GM12865 (cell line): ENCODE data around the gene HLA-F.
A peak's percentile ranks its signal among the peaks of the same experiment; 100 is the strongest.

ENCODE experiments used
- DNase-seq: peaks from one replicate; pipeline ENCODE4 v3.0.0; 2010; ENCODE audit warnings: low read depth
- H3K4me3 ChIP-seq: 2 replicates; pipeline ENCODE4 v1.5.1; 2011; ENCODE audit warnings: mild to moderate bottlenecking, low read depth, low read length, control low read depth
- TF ChIP-seq, protein P1 (sequence below): IDR thresholded peaks from 2 replicates; pipeline ENCODE4 v1.5.1; 2011; ENCODE audit warnings: low read length, control low read depth, low read depth, inconsistent platforms; ENCODE audit not compliant: insufficient read depth; ENCODE audit errors: missing control alignments

HLA-F gene

DNA sequence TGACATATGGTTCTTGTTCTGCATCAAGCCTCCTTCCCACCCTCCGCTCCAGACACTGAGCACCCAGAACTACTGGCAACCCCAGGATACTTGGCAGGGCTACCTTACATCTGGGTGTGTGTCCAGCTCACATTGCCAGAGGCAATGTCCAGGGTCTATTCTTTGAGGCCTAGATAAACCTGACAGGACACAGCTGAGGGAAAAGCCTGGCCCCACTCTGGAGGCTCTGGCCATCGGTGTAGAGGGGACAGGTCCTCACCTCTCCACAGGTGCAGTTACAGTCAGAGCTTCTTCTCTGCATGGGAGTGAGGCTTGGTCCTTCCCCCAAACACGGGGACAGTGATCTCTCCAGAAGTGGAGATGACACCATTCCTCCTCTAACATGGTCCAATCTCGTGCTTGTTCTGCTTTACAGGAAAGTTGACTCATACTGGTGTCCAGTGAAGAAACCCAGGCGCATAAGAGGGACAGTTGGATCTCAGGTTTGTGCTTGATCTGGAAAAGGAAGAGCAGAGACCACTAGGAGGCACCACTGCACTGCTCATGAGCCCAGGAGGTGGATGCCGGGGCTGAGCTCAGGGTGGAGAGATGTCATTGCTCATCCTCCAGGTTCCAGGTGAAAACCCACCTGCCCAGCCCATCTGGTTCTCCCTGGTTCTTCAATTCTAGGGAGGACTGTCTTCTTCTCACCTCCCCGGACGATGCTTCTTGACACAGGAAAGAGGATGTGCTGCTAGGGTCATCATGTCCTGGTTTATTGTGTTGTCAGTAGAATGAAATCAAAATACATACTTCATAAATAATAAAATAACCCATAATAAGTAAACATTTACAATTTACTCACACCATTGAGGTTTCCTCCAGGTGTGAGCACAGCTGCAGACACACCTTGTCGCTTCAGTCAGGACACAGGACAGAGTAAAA lies 14.7 kb downstream of the HLA-F start:
- DNase-seq = peak; percentile 82
- TF ChIP-seq, protein P1, sequence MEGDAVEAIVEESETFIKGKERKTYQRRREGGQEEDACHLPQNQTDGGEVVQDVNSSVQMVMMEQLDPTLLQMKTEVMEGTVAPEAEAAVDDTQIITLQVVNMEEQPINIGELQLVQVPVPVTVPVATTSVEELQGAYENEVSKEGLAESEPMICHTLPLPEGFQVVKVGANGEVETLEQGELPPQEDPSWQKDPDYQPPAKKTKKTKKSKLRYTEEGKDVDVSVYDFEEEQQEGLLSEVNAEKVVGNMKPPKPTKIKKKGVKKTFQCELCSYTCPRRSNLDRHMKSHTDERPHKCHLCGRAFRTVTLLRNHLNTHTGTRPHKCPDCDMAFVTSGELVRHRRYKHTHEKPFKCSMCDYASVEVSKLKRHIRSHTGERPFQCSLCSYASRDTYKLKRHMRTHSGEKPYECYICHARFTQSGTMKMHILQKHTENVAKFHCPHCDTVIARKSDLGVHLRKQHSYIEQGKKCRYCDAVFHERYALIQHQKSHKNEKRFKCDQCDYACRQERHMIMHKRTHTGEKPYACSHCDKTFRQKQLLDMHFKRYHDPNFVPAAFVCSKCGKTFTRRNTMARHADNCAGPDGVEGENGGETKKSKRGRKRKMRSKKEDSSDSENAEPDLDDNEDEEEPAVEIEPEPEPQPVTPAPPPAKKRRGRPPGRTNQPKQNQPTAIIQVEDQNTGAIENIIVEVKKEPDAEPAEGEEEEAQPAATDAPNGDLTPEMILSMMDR = peak; percentile 92
- no peak overlapping the region for H3K4me3 ChIP-seq

DNA sequence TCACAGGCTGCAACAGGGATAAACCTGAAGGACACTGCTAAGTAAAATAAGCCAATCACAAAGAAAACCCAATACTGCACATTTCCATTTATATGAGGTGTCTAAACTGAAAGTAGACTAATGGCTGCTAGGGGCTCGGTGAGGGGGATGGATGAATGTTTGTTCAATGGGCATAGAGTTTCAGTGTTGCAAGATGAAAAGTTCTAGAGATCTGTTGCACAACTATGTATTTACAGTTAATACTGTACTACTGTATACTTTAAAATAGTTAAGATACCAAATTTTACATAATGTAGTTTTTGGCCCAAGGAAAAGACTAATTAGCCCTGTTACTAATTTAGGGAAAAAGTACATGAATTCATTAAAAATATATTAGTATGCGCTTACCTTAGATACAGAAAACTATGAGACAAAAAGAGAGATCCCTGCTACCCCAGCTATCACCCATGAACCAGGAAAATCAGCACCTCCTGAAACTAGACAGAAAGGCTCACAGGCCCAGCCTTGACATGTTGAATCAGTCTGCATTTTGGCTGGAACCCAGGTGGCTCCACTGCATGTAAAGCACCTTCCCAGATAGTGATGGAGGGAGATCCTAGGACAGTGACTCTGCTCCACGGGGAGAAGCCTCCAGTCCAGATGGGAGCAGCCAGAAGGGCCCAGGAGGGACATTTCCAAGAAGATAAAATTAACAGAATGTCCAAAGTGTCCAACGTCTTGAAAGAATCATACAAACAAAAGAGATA lies 16.1 kb downstream of the HLA-F start:
- no peak overlapping the region for H3K4me3 ChIP-seq
- TF ChIP-seq, protein P1 = no peak
- DNase-seq = no peak

DNA sequence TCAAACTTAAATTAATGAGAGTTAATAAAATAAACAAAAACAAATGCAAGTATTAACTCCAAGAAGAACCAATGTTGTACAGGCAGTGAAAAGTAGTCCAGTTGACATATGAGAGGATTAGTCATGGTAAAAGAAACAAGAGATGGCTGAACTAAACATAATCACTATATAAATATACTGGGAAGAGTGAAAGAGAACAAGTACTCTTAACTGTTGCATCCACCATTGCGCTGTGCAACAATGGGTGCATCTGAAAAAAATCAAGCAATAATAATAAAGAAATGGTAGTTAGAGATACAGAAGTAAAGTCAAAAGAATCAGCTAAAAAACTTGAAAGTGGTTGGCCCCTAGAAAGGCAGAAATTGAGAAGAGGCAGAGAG lies 16.6 kb downstream of the HLA-F start:
- TF ChIP-seq, protein P1 = no peak
- DNase-seq = no peak
- H3K4me3 ChIP-seq = no peak overlapping the region

DNA sequence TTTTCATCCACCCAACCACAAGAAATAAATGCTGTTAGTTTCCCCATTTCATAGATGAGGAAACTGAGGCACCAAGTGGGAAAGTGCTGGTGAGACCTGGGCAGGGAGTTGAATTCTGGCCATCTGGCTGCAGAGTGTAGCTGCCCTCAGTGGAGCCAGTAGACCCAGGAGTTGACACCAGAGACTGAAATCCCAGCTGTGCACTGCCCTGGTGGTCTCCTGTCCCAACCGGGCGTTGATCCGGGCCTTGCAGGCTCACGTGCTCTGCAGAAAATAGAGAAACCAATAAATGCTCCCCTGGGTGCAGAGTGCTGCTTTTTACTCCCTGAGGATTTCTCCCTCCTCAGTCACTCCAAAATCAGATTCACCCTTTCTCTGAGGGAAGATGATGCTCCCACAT lies 18.4 kb downstream of the HLA-F start:
- DNase-seq = no peak
- H3K4me3 ChIP-seq = no peak overlapping the region
- TF ChIP-seq, protein P1 = no peak

DNA sequence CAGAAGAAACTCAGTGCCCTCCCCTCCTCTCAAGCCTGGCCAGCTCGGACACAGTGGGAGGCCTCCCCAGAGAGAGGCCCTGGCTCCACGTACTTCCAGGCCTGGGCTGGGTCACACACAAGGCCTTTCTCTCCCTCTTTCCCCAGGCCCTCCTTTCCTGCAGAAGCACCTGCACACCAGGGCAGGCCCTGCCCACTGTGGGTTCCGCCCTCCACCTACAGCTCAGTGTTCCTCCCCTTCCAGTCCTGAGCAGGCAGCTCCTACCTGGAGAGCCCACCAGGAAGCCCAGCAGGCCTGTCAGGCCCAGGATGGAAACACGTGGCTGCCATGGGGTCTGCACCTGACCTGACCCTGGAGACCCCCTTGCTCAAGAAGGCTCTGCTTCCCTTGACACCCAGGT lies 18.9 kb downstream of the HLA-F start:
- H3K4me3 ChIP-seq = no peak overlapping the region
- DNase-seq = no peak
- TF ChIP-seq, protein P1 = no peak

DNA sequence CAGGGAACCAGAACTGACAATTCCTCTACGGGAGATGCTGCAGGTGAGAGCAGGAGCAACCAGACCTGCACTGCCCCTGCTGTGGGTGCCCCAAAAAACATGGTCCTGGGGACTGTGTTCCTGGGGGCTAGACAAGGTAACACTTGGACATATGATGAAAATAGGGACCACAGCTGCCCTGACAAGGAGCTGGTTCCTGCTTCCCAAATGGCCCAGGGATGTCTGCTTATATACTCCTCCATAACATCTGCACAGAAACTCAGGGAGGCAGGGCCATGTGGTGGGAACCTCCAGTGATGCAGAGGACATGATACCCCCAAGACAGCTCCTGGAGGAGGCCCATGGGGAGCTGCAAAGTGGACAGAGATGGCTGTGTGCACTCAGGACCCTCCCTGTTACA lies 19.8 kb downstream of the HLA-F start:
- no peak overlapping the region for H3K4me3 ChIP-seq
- TF ChIP-seq, protein P1 = no peak
- DNase-seq = no peak
